DND-41 (cell line): ENCODE results near the gene RAB8B.

Experiments
- ATAC-seq: fragments of 200-7000 bp; cut with Tn5 transposase; 3 replicates; pipeline ENCODE4 v1.9.1; 2021; ENCODE audit warnings: low read depth; ENCODE audit not compliant: insufficient read depth
- DNase-seq: peaks from one replicate; pipeline ENCODE4 v3.0.0-alpha.2; 2020
- H2AFZ ChIP-seq: 2 replicates; pipeline ENCODE4 v1.6.0; 2012; ENCODE audit warnings: low read depth, low read length
- H3K27ac ChIP-seq: 2 replicates; pipeline ENCODE4 v1.5.1; 2012; ENCODE audit warnings: low read length, inconsistent platforms
- H3K27me3 ChIP-seq: fragments of 200-600 bp; sonication (generic); 2 replicates; pipeline ENCODE4 v1.6.0; 2012; ENCODE audit warnings: low read length, mild to moderate bottlenecking, inconsistent platforms; ENCODE audit not compliant: insufficient read depth, poor library complexity
- H3K36me3 ChIP-seq: 2 replicates; pipeline ENCODE4 v1.5.1; 2012; ENCODE audit warnings: low read length, inconsistent platforms; ENCODE audit not compliant: insufficient read depth
- H3K4me1 ChIP-seq: 2 replicates; pipeline ENCODE4 v1.5.1; 2012; ENCODE audit warnings: mild to moderate bottlenecking, low read length; ENCODE audit not compliant: insufficient read depth
- H3K4me2 ChIP-seq: 2 replicates; pipeline ENCODE4 v1.6.0; 2012; ENCODE audit warnings: mild to moderate bottlenecking, moderate library complexity, low read length, inconsistent platforms; ENCODE audit not compliant: insufficient read depth
- H3K4me3 ChIP-seq, 2 experiments: fragments of 200-600 bp in 1 of 2; shearing (Covaris generic) in 1 of 2; 2 replicates each; pipeline ENCODE4 v1.5.1; 2012 to 2016; ENCODE audit warnings: inconsistent platforms in 2 of 2, low read length in 2 of 2, mild to moderate bottlenecking in 2 of 2, low read depth in 1 of 2, moderate library complexity in 1 of 2
- H3K79me2 ChIP-seq: 2 replicates; pipeline ENCODE4 v1.6.0; 2012; ENCODE audit warnings: low read length, inconsistent platforms; ENCODE audit not compliant: insufficient read depth
- H3K9ac ChIP-seq: 2 replicates; pipeline ENCODE4 v1.6.0; 2012; ENCODE audit warnings: low read depth, mild to moderate bottlenecking, inconsistent platforms, low read length, moderate library complexity
- H3K9me3 ChIP-seq: 2 replicates; pipeline ENCODE4 v1.5.1; 2012; ENCODE audit warnings: low read length, moderate library complexity, mild to moderate bottlenecking, inconsistent platforms; ENCODE audit not compliant: insufficient read depth, severe bottlenecking
- H4K20me1 ChIP-seq: 2 replicates; pipeline ENCODE4 v1.6.0; 2012; ENCODE audit warnings: low read length; ENCODE audit not compliant: insufficient read depth
- EZH2 ChIP-seq: IDR thresholded peaks from 3 replicates; pipeline ENCODE4 v1.6.1; 2012; ENCODE audit warnings: borderline replicate concordance, low read depth, mild to moderate bottlenecking, moderate library complexity, low read length, inconsistent platforms; ENCODE audit not compliant: severe bottlenecking
- TF ChIP-seq, protein P1 (sequence below): IDR thresholded peaks from 2 replicates; pipeline ENCODE4 v1.5.1; 2012; ENCODE audit warnings: borderline replicate concordance, low read length, moderate library complexity, mild to moderate bottlenecking; ENCODE audit not compliant: poor library complexity, severe bottlenecking; ENCODE audit errors: extremely low read depth

The RAB8B gene

GRCh38 chr15:63250312-63250965 is 61.0 kb downstream of the RAB8B start:
- TF ChIP-seq EZH2 = no peak
- TF ChIP-seq, protein P1, sequence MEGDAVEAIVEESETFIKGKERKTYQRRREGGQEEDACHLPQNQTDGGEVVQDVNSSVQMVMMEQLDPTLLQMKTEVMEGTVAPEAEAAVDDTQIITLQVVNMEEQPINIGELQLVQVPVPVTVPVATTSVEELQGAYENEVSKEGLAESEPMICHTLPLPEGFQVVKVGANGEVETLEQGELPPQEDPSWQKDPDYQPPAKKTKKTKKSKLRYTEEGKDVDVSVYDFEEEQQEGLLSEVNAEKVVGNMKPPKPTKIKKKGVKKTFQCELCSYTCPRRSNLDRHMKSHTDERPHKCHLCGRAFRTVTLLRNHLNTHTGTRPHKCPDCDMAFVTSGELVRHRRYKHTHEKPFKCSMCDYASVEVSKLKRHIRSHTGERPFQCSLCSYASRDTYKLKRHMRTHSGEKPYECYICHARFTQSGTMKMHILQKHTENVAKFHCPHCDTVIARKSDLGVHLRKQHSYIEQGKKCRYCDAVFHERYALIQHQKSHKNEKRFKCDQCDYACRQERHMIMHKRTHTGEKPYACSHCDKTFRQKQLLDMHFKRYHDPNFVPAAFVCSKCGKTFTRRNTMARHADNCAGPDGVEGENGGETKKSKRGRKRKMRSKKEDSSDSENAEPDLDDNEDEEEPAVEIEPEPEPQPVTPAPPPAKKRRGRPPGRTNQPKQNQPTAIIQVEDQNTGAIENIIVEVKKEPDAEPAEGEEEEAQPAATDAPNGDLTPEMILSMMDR = no peak
- Histone ChIP-seq H3K9me3 (no peaks in the 10 kb centered on the region), H3K9ac (no peak overlapping the region), H3K79me2 (no peaks in the 10 kb centered on the region), H3K4me2 (no peak overlapping the region), H3K27me3 (no peaks in the 10 kb centered on the region), H3K4me3 (no peak overlapping the region), H2AFZ (no peak overlapping the region), H3K4me1 (no peaks in the 10 kb centered on the region), H3K27ac (no peak overlapping the region), H4K20me1 (no peaks in the 10 kb centered on the region), H3K36me3 (peaks cover 37% of the 10 kb centered on the region)
- DNase-seq = no peak
- ATAC-seq = no peak

DNA sequence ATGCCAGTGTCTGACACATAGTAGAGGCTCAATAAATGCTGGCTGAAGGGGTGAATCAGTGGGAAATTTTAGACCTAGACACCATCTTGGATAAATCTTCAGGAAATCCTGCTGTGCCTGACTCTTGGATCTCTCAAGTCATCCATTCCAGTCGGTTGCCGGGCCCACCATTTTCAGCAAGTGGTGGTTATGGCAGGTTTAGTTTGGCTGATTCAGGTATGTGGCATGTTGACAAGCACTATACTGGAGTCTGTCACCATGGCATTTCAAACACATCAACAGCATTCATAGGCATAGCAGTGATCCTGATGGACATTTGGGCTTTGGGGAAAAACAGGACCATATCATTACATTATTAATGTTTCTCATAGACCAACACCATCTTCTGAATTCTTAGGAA is 62.3 kb downstream of the RAB8B start:
- H3K4me3 ChIP-seq = no peak overlapping the region

DNA sequence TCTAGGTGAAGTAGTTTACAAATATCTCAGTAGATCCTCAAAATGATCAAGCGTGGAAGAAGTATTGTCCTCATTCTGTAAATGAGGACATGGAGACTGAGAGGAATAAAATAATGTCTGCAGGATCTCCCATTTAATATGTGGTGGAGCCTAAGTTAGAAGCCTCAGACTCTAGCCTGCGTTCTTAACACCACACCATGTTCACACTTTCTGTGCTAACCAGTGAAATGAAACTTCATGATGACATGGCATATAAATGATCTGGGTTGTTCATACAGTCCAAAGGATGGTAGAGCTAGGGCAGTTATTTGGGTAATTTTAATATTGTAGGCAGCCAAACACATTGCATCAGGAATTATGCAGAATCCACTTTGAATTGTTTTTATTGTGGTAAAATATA is 62.9 kb downstream of the RAB8B start:
- Histone ChIP-seq H3K4me3 (no peak overlapping the region), H3K4me2 (no peak overlapping the region), H3K27ac (no peak overlapping the region), H3K9ac (no peak overlapping the region), H4K20me1 (no peaks in the 10 kb centered on the region), H2AFZ (no peak overlapping the region), H3K9me3 (no peaks in the 10 kb centered on the region), H3K27me3 (no peaks in the 10 kb centered on the region), H3K79me2 (no peaks in the 10 kb centered on the region), H3K36me3 (peaks cover 34% of the 10 kb centered on the region), H3K4me1 (no peaks in the 10 kb centered on the region)
- ATAC-seq (no peak), DNase-seq (no peak)
- TF ChIP-seq, protein P1 = no peak
- TF ChIP-seq EZH2 = no peak

More for the DNA sequence above, 62.3 kb downstream of the RAB8B start:
- no peaks in the 10 kb centered on the region for H4K20me1 ChIP-seq
- no peak for TF ChIP-seq EZH2
- TF ChIP-seq, protein P1 = no peak
- H3K4me2 ChIP-seq = no peak overlapping the region
- no peaks in the 10 kb centered on the region for H3K9me3 ChIP-seq
- H3K79me2 ChIP-seq = no peaks in the 10 kb centered on the region
- no peak overlapping the region for H3K27ac ChIP-seq
- no peaks in the 10 kb centered on the region for H3K27me3 ChIP-seq
- DNase-seq (no peak), ATAC-seq (no peak)
- no peak overlapping the region for H3K9ac ChIP-seq
- peaks cover 34% of the 10 kb centered on the region for H3K36me3 ChIP-seq
- no peak overlapping the region for H2AFZ ChIP-seq
- H3K4me1 ChIP-seq = no peaks in the 10 kb centered on the region
